ENCODE measurements around the gene DENND1A. TPM values are rescaled to one million over a fixed set of nuclear protein-coding genes. Genes with fewer than 3 reads are reported as not detected.

DENND1A gene
- total RNA-seq, 1 experiment from 2014 or later, result 23.5 TPM

GRCh38 chr9:123606141-123606540 lies 323.8 kb downstream of the DENND1A start (continued):
- TF ChIP-seq, protein P1, sequence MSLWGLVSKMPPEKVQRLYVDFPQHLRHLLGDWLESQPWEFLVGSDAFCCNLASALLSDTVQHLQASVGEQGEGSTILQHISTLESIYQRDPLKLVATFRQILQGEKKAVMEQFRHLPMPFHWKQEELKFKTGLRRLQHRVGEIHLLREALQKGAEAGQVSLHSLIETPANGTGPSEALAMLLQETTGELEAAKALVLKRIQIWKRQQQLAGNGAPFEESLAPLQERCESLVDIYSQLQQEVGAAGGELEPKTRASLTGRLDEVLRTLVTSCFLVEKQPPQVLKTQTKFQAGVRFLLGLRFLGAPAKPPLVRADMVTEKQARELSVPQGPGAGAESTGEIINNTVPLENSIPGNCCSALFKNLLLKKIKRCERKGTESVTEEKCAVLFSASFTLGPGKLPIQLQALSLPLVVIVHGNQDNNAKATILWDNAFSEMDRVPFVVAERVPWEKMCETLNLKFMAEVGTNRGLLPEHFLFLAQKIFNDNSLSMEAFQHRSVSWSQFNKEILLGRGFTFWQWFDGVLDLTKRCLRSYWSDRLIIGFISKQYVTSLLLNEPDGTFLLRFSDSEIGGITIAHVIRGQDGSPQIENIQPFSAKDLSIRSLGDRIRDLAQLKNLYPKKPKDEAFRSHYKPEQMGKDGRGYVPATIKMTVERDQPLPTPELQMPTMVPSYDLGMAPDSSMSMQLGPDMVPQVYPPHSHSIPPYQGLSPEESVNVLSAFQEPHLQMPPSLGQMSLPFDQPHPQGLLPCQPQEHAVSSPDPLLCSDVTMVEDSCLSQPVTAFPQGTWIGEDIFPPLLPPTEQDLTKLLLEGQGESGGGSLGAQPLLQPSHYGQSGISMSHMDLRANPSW (CRISPR knock-in tag; conservative IDR thresholded peaks at IDR 0.05; ENCODE audit: low read depth), result no peak
- TF ChIP-seq MXD4 (CRISPR knock-in tag; IDR thresholded peaks at IDR 0.05; ENCODE audit: borderline replicate concordance), result no peak

DNA sequence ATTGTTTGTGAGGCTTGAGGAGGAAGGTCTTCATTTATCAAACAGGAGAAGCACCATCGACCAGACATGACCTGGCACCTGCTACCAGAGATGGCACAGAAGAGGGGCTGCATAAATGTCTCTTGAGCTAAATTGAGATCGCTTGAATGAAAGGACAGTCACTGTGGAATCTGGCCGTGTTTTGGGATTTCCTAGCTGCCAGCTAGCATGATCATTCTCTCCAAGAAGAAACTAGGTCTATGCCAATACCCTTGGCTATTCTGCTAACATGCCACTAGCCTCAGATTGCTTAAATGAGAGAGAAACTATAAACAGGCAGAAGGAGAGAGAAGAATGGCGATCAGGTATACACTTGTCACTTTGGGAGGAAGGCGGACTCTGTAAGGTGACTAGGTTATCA lies 324.6 kb downstream of the DENND1A start:
- POLR2A ChIA-PET, result no interaction called here
- no peak overlapping the region for H3K4me3 Mint-ChIP-seq
- ATAC-seq, result no peak

DNA sequence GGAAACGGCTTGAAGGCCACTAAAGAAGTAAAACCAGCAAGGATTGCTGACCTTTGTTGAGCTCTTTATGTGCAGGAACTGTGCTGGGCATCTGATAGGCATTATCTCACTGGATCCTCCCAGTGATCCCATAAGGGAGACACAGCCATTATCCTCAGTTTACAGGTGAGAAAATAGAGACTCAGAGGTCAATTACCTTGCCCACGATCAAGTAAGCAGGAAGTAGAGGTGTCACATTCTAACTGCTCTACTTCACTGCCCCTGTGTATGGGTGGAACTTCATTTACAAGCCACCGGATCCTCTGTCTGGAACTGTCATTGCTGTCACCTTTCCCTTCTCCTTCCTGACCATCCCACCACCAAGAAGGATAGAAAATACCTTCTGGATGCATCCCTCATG lies 325.1 kb downstream of the DENND1A start:
- no peak for DNase-seq (ENCODE audit: low spot score)
- H3K27ac Mint-ChIP-seq, result no peak overlapping the region
- no peak overlapping the region for H3K4me3 Mint-ChIP-seq
- H3K4me1 Mint-ChIP-seq, result 0 out of 2 replicates have a peak, but pooled peaks cover 1% of the 10 kb centered on the region
- H3K27me3 Mint-ChIP-seq (ENCODE audit: low read depth), result no peaks in the 10 kb centered on the region
- POLR2A ChIA-PET, result no interaction called here
- CTCF ChIA-PET, result no interaction called here
- ATAC-seq, result no peak
- TF ChIP-seq FOXJ3 (CRISPR knock-in tag; IDR thresholded peaks at IDR 0.05; ENCODE audit: borderline replicate concordance), result no peak
- TF ChIP-seq, protein P1 (CRISPR knock-in tag; conservative IDR thresholded peaks at IDR 0.05; ENCODE audit: low read depth), result no peak
- TF ChIP-seq, protein P2, sequence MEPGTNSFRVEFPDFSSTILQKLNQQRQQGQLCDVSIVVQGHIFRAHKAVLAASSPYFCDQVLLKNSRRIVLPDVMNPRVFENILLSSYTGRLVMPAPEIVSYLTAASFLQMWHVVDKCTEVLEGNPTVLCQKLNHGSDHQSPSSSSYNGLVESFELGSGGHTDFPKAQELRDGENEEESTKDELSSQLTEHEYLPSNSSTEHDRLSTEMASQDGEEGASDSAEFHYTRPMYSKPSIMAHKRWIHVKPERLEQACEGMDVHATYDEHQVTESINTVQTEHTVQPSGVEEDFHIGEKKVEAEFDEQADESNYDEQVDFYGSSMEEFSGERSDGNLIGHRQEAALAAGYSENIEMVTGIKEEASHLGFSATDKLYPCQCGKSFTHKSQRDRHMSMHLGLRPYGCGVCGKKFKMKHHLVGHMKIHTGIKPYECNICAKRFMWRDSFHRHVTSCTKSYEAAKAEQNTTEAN (CRISPR knock-in tag; IDR thresholded peaks at IDR 0.05), result no peak
- TF ChIP-seq GTF2I (CRISPR knock-in tag; conservative IDR thresholded peaks at IDR 0.05), result no peak
- TF ChIP-seq CBFB (CRISPR knock-in tag; IDR thresholded peaks at IDR 0.05; ENCODE audit: low read depth), result no peak
- no peak for TF ChIP-seq SP1 (CRISPR knock-in tag; conservative IDR thresholded peaks at IDR 0.05)
- no peaks in the 10 kb centered on the region for H3K9me3 Mint-ChIP-seq
- no peaks in the 10 kb centered on the region for H3K36me3 Mint-ChIP-seq

More for the DNA sequence above, 324.6 kb downstream of the DENND1A start:
- no peaks in the 10 kb centered on the region for H3K36me3 Mint-ChIP-seq
- H3K27ac Mint-ChIP-seq, result no peak overlapping the region
- no peak for DNase-seq (ENCODE audit: low spot score)
- CTCF ChIA-PET, result interaction anchor here (1.3 kb wide), 1 partner anchor 61 kb away, joined by 4 read pairs; no protein-coding TSS in a partner anchor
- TF ChIP-seq ZNF396 (CRISPR knock-in tag; IDR thresholded peaks at IDR 0.05; ENCODE audit: borderline replicate concordance) (no peak), JAZF1 (CRISPR knock-in tag; IDR thresholded peaks at IDR 0.05) (no peak), ATF2 (CRISPR knock-in tag; IDR thresholded peaks at IDR 0.05; ENCODE audit: borderline replicate concordance, low read depth) (no peak), TEAD1 (CRISPR knock-in tag; IDR thresholded peaks at IDR 0.05) (no peak), CREB1 (CRISPR knock-in tag; IDR thresholded peaks at IDR 0.05) (no peak), SMAD3 (CRISPR knock-in tag; IDR thresholded peaks at IDR 0.05; ENCODE audit: borderline replicate concordance) (no peak), ETV6 (CRISPR knock-in tag; IDR thresholded peaks at IDR 0.05) (no peak), CBFB (CRISPR knock-in tag; IDR thresholded peaks at IDR 0.05; ENCODE audit: low read depth) (no peak), GTF2I (CRISPR knock-in tag; conservative IDR thresholded peaks at IDR 0.05) (no peak), SMAD4 (CRISPR knock-in tag; IDR thresholded peaks at IDR 0.05) (no peak), NR3C1 (CRISPR knock-in tag; conservative IDR thresholded peaks at IDR 0.05; ENCODE audit: low read depth) (no peak), NFATC4 (CRISPR knock-in tag; IDR thresholded peaks at IDR 0.05) (no peak)
- TF ChIP-seq, protein P3, sequence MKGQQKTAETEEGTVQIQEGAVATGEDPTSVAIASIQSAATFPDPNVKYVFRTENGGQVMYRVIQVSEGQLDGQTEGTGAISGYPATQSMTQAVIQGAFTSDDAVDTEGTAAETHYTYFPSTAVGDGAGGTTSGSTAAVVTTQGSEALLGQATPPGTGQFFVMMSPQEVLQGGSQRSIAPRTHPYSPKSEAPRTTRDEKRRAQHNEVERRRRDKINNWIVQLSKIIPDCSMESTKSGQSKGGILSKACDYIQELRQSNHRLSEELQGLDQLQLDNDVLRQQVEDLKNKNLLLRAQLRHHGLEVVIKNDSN (CRISPR knock-in tag; IDR thresholded peaks at IDR 0.05), result no peak
- H3K27me3 Mint-ChIP-seq (ENCODE audit: low read depth), result no peaks in the 10 kb centered on the region
- no peaks in the 10 kb centered on the region for H3K4me1 Mint-ChIP-seq
- H3K9me3 Mint-ChIP-seq, result no peaks in the 10 kb centered on the region
